Middle frontal gyrus (tissue), 1 donor: ENCODE results near the gene QKI.

Experiments
- DNase-seq: peaks from one replicate; pipeline ENCODE4 v3.0.0-alpha.2; 2015; ENCODE audit warnings: low spot score; ENCODE audit errors: extremely low spot score

QKI gene

DNA sequence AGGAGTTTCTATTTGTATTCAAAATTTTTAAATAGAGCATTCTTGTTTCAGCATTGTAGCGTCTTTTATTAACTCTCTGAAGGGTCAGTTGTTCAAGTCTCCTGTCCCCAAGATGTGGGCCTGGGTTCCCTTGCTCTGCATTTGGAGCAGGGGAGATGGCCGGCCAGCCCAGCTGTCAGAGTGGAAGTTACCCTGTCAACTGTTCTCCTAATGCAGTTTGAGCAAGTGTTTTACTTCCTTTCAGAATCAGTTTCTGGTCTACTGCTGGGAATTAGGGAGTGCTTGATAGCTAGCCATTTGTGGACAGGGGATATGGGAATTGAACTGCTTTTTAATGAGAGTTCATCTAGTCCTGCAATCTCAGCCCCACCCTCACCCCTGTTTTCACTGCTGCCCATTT lies 116.6 kb downstream of the QKI start:
- no peak for DNase-seq

GRCh38 chr6:163532526-163533078 lies 118.1 kb downstream of the QKI start:
- DNase-seq: no peak

GRCh38 chr6:163533443-163533842 lies 118.9 kb downstream of the QKI start:
- no peak for DNase-seq

DNA sequence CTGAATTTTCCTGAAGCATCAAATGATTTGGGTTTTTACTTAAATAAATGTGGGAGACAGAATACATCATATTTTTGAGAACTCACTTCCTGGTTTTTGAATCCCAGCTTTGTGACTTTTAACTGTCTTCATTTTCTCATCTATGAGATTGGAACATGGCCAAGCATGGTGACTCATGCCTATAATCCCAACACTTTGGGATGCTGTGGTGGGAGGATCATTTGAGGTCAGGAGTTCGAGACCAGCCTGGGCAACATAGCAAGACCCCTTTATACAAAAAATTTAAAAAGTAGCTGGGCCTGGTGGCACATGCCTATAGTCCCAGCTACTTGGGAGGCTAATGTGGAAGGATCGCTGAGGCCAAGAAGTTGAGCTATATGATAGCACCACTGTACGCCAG lies 122.3 kb downstream of the QKI start:
- no peak for DNase-seq

GRCh38 chr6:163538331-163538730 lies 123.8 kb downstream of the QKI start:
- DNase-seq: no peak

DNA sequence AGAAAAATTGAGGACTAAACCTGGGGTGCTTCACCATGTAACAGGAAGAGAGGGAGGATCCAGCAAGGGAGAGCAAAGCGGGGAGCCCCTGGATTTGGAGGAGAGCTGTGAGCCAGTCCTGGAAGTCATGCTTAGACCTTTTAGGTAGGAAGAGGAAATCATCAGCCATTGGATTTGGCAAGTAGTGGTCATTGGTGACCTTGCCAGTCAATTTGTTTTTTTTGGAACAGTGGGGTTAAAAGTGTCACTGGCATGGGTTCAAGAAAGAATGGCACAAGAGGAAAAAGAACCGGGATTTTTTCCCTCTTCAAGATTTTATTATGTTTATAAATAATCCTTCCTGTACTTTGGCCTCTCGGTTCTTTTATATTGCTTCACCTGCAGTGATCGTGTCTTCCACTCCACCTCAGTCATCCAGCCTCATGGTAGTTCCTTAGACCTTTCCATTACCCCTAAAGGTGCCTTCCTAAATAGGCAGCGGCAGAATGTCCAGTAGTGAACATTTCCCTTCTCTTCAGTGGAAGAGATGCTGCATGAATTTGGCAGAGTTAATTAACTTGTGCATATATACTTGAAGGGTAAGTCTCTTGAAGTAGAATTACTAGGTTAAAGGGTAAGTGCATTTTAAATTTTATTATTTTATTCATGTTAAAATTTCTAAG lies 124.7 kb downstream of the QKI start:
- DNase-seq: no peak

DNA sequence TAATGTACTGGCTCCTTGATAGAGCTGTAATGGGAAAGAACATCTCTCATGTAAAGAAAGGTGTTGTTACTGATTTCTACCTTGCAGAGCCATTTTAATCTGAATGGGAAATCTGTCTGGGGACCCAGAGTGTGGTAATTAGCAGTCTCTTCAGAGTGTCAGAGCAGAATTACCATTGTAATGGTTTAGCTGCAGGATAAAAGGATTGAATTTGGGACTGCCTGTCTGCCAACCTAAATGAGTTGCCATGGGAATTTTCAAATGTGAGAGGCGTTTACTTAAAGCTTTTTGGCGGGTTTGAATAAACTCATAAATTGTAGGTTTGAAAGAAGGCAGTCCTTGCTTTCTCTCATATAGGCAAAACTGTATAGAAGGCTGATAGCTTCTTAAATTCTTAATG lies 128.8 kb downstream of the QKI start:
- DNase-seq: no peak

DNA sequence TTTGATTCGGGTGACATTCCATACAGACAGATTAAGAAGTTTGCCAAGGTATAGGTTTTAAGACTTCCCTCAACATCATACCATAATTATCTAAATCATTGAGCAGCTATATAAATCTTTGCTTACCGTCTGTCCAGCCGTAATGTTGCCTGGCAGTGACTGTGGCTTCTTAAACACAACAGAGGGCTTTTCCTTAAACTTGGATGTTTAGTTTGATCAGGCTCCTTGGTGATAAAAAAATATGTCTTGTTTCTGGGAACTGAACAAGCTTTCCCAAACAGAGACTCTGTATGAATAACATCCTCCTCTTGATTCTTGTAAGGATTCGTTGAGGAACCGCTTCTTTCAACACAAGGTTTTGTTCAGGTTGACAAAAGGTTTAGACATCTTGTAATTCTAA lies 130.9 kb downstream of the QKI start:
- no peak for DNase-seq

- DNase-seq: no peak
Observed at GRCh38 chr6:163547287-163547686, 132.8 kb downstream of the QKI start.

GRCh38 chr6:163548624-163549023 lies 134.1 kb downstream of the QKI start:
- no peak for DNase-seq

GRCh38 chr6:163554032-163554431 lies 139.5 kb downstream of the QKI start:
- no peak for DNase-seq

GRCh38 chr6:163554663-163555062 lies 140.1 kb downstream of the QKI start:
- no peak for DNase-seq

DNA sequence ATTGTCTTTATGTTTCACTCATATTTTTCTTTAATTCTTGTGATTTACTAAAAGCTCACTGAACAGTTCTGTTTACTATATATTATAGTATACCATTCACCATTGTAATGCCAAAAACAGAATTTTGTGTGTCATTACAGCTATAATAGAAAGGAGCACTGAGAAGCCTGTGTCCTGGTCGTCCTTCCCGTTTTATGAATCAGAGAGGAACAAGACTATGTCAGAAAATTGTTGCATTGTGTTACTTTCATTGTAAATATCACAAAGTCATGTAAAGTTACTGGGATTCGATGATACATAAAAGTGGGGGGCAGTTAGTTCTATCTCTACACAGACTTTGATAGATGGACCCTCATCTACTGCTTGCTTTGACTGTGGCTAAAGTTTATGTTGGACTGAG lies 145.1 kb downstream of the QKI start:
- no peak for DNase-seq

DNA sequence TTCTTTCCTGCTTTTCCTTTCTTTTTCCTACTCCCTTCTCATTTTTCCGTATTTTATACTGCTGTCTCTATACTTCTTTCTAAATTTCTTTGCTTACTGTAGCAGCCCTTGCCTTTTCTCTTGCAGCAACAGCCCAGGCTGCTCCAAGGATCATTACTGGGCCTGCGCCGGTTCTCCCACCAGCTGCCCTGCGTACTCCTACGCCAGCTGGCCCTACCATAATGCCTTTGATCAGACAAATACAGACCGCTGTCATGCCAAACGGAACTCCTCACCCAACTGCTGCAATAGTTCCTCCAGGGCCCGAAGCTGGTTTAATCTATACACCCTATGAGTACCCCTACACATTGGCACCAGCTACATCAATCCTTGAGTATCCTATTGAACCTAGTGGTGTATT lies 148.8 kb downstream of the QKI start:
- no peak for DNase-seq

DNA sequence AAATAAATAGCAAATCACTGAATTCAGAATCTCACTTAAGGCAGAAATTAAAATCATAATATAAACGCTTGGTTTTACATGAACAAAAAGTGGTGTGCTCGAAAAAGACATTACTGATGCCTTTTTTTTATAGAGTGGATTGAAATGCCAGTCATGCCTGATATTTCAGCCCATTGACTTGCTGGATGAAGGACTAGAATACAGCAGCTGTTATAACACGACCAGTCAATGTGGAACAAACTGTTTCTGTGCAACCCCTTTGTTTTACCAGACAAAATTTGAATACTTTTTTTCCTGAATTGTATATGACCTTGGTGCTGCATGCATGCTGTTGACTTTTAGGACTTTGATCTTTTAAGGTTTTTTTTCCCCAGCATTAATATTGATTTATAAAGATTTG lies 150.0 kb downstream of the QKI start:
- DNase-seq: no peak

GRCh38 chr6:163565140-163565539 lies 150.6 kb downstream of the QKI start:
- no peak for DNase-seq

- no peak for DNase-seq
Observed at GRCh38 chr6:163566056-163566455, 151.5 kb downstream of the QKI start.

- DNase-seq: no peak
Observed at GRCh38 chr6:163568275-163568674, 153.8 kb downstream of the QKI start.

DNA sequence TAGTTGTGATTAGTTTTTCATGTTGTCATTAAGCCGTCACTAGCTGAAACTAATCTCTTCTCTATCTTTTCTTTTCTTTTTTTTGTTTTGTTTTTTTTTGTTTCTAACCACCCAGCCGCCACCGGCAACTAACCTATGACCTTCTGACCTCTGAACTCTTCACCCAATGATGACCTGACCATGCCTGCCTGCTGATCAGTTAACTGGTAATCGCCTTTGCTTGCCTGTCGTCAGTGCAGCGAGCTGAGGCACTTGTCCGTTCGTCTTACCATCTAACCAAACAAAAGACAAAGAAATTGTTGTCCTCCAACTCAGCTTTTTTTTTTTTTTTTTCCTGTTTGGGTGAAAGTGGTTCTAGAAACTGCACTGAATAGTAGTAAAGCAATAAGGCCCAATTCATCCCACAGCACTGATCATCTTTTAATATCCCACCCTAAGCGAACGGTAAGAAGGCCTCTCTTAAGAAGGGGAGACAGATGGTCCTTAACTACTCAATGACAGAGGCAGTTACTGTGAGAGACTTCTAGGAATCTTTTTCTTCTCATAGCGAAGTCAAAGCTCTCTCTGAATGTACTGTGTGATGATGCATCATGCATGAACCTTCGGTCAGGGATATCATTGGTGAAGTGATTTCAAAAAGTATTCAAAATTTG lies 156.2 kb downstream of the QKI start:
- no peak for DNase-seq

- no peak for DNase-seq
Observed at GRCh38 chr6:163571730-163572129, 157.2 kb downstream of the QKI start.

GRCh38 chr6:163572612-163573011 lies 158.1 kb downstream of the QKI start:
- no peak for DNase-seq

DNA sequence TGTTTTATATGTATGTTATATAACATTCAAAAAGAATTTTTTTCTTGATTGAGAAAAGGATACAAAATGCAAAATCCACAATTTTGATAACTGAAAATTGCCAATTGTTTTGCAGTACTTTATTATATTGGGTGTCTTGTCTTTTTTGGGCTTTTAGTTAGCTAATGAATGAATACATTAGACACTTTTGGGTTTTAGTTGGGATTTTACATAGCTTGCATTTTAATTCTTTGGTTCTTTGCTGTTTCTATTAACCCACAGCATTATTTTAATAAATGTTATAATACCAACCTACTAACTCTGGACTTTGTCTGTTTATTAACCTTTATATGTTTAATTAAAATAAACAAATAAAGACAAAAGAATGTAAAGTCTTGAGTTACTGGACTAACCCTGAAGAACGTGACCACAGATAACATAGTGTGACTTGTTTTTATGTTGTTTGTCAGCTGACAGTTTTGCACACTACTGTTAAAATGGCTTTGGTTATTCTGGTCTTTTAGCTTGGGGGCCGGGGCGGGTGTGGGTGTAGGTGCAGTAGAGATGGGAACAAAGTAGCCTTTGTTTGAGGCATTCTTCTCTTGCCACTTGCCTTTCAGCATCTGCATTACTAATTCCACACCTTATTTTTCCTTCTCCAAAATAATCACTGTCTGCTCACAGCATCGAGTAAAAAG lies 159.1 kb downstream of the QKI start:
- no peak for DNase-seq

DNA sequence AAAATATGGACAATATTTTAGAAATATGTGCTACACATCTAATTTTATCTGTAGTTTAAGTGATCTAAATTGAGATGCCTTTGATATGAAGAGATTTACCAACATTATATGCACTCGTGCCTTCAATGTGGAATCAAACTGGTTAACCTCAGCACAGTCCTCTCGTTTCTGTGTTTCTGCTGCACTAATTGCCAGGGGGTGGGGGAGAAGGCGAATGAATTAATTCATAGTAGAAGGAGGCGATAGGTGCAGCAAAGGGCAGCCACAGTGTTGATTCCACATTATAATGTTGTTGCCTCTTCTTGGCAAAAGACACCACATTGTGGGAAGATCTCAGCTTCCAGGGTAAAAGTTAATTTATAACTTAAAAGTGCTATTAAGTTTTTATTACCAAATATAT lies 161.6 kb downstream of the QKI start:
- DNase-seq: no peak
